HepG2 (cell line): Measurements from ENCODE around the gene METAP1D. TPM values are rescaled to one million over a fixed set of nuclear protein-coding genes. Genes with fewer than 3 reads are reported as not detected.

ENCODE experiments used
- ATAC-seq: fragments of 200-7000 bp; cut with Tn5 transposase; 3 replicates; pipeline ENCODE4 v1.9.1; 2020; ENCODE audit warnings: mild to moderate bottlenecking, moderate library complexity
- BruUV-seq: library from RNA; stranded (reverse); fragments of 400-500 nt; replicated peaks from 2 replicates; lab custom pipeline; 2021; lab: Mats Ljungman, UMichigan
- CTCF ChIA-PET: fragments of 300-600 bp; formaldehyde crosslinking; extraction: SDS; loops from one replicate; lab custom pipeline; 2021; ENCODE audit warnings: low total read pairs, inconsistent platforms, low intra/inter-chr PET ratio; lab: Yijun Ruan, JAX
- POLR2A ChIA-PET: fragments of 350-600 bp; sonication (Branson Sonifier 250); formaldehyde crosslinking; loops from one replicate; lab custom pipeline; 2020; ENCODE audit warnings: antibody characterized with exemption, inconsistent platforms; lab: Yijun Ruan, JAX
- DNase-seq: peaks from one replicate; pipeline ENCODE4 v3.0.0-alpha.2; 2015; ENCODE audit warnings: low spot score
- FAIRE-seq: peaks from 3 replicates; lab custom pipeline; 2011; peaks lifted over from hg19 to GRCh38; lab: Jason Lieb, UNC
- H2AFZ ChIP-seq: one replicate; pipeline ENCODE4 v1.6.1; 2011; ENCODE audit warnings: low read length, inconsistent platforms
- H3K27ac ChIP-seq: fragments of 300-600 bp; 3 replicates; pipeline ENCODE4 v1.8.0; 2011; ENCODE audit warnings: mixed run types, mild to moderate bottlenecking, mixed read lengths, low read length, inconsistent platforms; ENCODE audit not compliant: insufficient read depth; ENCODE audit errors: extremely low read length
- H3K27me3 ChIP-seq, 2 experiments: fragments of 200-600 bp in 1 of 2; 2 replicates in 1 of 2; 3 replicates in 1 of 2; pipeline versions ENCODE4 v1.6.0 to v1.8.0; 2011; ENCODE audit warnings: low read length in 2 of 2, mild to moderate bottlenecking in 2 of 2, moderate library complexity in 2 of 2, inconsistent platforms in 1 of 2; ENCODE audit not compliant: insufficient read depth in 2 of 2, control insufficient read depth in 1 of 2
- H3K36me3 ChIP-seq, 2 experiments: fragments of 200-600 bp in 1 of 2; replicated peaks in 1 of 2; 2 replicates in 1 of 2; 3 replicates in 1 of 2; pipeline versions ENCODE4 v1.5.1 to v1.8.0; 2011; ENCODE audit warnings: low read length in 2 of 2, inconsistent platforms in 1 of 2; ENCODE audit not compliant: insufficient read depth in 2 of 2, control insufficient read depth in 1 of 2
- H3K4me1 ChIP-seq: 2 replicates; pipeline ENCODE4 v1.5.1; 2012; ENCODE audit warnings: low read length, inconsistent platforms; ENCODE audit not compliant: insufficient read depth
- H3K4me2 ChIP-seq: 2 replicates; pipeline ENCODE4 v1.6.0; 2011; ENCODE audit warnings: low read depth, low read length, inconsistent platforms
- H3K4me3 ChIP-seq, 3 experiments: fragments of 200-600 bp in 1 of 3; sonication (generic), shearing (Covaris generic) in 1 of 3; replicated peaks in 1 of 3; 2 replicates each; pipeline ENCODE4 v1.5.1; 2011 to 2016; ENCODE audit warnings: low read length in 3 of 3, inconsistent platforms in 2 of 3, low read depth in 2 of 3, mild to moderate bottlenecking in 2 of 3, control low read depth in 1 of 3, mixed read lengths in 1 of 3; ENCODE audit not compliant: insufficient read depth in 1 of 3
- H3K79me2 ChIP-seq: one replicate; pipeline ENCODE4 v1.6.1; 2011; ENCODE audit warnings: low read length, inconsistent platforms; ENCODE audit not compliant: insufficient read depth
- H3K9ac ChIP-seq: 2 replicates; pipeline ENCODE4 v1.6.0; 2011; ENCODE audit warnings: mild to moderate bottlenecking, low read depth, low read length, inconsistent platforms; ENCODE audit not compliant: insufficient read depth
- H3K9me3 ChIP-seq: 2 replicates; pipeline ENCODE4 v1.5.1; 2012; ENCODE audit warnings: mild to moderate bottlenecking, low read length
- H4K20me1 ChIP-seq: 2 replicates; pipeline ENCODE4 v1.6.0; 2011; ENCODE audit warnings: inconsistent platforms, mild to moderate bottlenecking, low read length, moderate library complexity; ENCODE audit not compliant: insufficient read depth
- CBX2 ChIP-seq, 2 experiments: fragments of 200-600 bp in 1 of 2; sonication (generic); formaldehyde crosslinking in 1 of 2; IDR thresholded peaks; 2 replicates each; pipeline versions ENCODE4 v1.7.0 to v1.8.1; 2018 to 2022; ENCODE audit warnings: low read depth in 2 of 2, low read length in 1 of 2, mild to moderate bottlenecking in 1 of 2, missing genetic modification reagents in 1 of 2
- ELF1 ChIP-seq: sonication (generic); formaldehyde crosslinking; IDR thresholded peaks from 2 replicates; pipeline ENCODE4 v1.4.0; 2020; ENCODE audit warnings: missing genetic modification reagents
- EZH2 ChIP-seq: conservative IDR thresholded peaks from 2 replicates; pipeline ENCODE4 v1.6.1; 2012; ENCODE audit warnings: mild to moderate bottlenecking, low read depth, low read length, moderate library complexity
- KLF9 ChIP-seq: IDR thresholded peaks from 2 replicates; pipeline ENCODE4 v1.6.1; 2016; ENCODE audit warnings: low read depth
- LCORL ChIP-seq, 2 experiments: fragments of 450-650 bp in 1 of 2; sonication (generic) in 1 of 2; formaldehyde crosslinking in 1 of 2; IDR thresholded peaks; 2 replicates each; pipeline versions ENCODE4 v1.5.0 to v1.6.1; 2017 to 2020; ENCODE audit warnings: antibody characterized with exemption in 1 of 2, missing genetic modification reagents in 1 of 2
- MIER3 ChIP-seq: IDR thresholded peaks from 2 replicates; pipeline ENCODE4 v1.6.1; 2016; ENCODE audit warnings: missing compliant biosample characterization, borderline replicate concordance
- MTERF4 ChIP-seq: sonication (generic); formaldehyde crosslinking; IDR thresholded peaks from 2 replicates; pipeline ENCODE4 v1.8.0; 2023; ENCODE audit warnings: mild to moderate bottlenecking, missing genetic modification reagents
- PBX2 ChIP-seq: IDR thresholded peaks from 2 replicates; pipeline ENCODE4 v1.6.1; 2016; ENCODE audit warnings: control low read depth
- PCBP1 ChIP-seq: fragments of 200-400 bp; formaldehyde crosslinking; IDR thresholded peaks from 2 replicates; pipeline ENCODE4 v1.6.1; 2017; ENCODE audit warnings: mild to moderate bottlenecking, low read depth, low read length, borderline replicate concordance
- REPIN1 ChIP-seq: sonication (generic); formaldehyde crosslinking; IDR thresholded peaks from 2 replicates; pipeline ENCODE4 v1.8.0; 2022; ENCODE audit warnings: missing genetic modification reagents, low read depth, mild to moderate bottlenecking, borderline replicate concordance
- SALL2 ChIP-seq: sonication (generic); formaldehyde crosslinking; IDR thresholded peaks from 2 replicates; pipeline ENCODE4 v1.8.1; 2023; ENCODE audit warnings: mild to moderate bottlenecking, missing genetic modification reagents, inconsistent platforms
- SP140L ChIP-seq: sonication (generic); formaldehyde crosslinking; IDR thresholded peaks from 2 replicates; pipeline ENCODE4 v1.4.0; 2020; ENCODE audit warnings: missing genetic modification reagents, borderline replicate concordance
- ZNF337 ChIP-seq: sonication (generic); formaldehyde crosslinking; IDR thresholded peaks from 2 replicates; pipeline ENCODE4 v1.5.1; 2020; ENCODE audit warnings: missing genetic modification reagents, low read depth, mild to moderate bottlenecking, borderline replicate concordance
- WGBS: methylation state at CpG from one replicate; pipeline ENCODE4 v1.1.6; 2017; ENCODE audit warnings: low lambda C conversion rate; 5-methylcytosine and 5-hydroxymethylcytosine counted together
- in situ Hi-C: cut with HindIII; loops from 2 replicates; pipeline ENCODE4 v1.10.0; 2017; ENCODE audit warnings: low pct_unique_long_range_greater_than_20kb; ENCODE audit not compliant: extremely low pct_ligation_motif_present
- intact Hi-C: fragments of 100-400 bp; cut with micrococcal nuclease; formaldehyde crosslinking; loops from one replicate; pipeline ENCODE4 v1.10.0; 2022; ENCODE audit not compliant: unreplicated experiment
- polyA plus RNA-seq, 8 experiments: library from polyadenylated mRNA; depleted of rRNA in 3 of 8; stranded (reverse) in 7 of 8; unstranded in 1 of 8; fragments of >200 nt; fragmentation: Illumina TruSeq in 4 of 8; extraction: Trizol in 4 of 8; gene quantifications; 2 replicates each; pipeline versions ENCODE4 v1.2.1 to v1.2.3, GENCODE V29; 2011 to 2016; ENCODE audit warnings: low read depth in 4 of 8, missing spikeins in 1 of 8, mixed read lengths in 1 of 8; ENCODE audit not compliant: insufficient read depth in 1 of 8
- total RNA-seq, 5 experiments: library from RNA; depleted of rRNA; stranded (reverse); fragments of >200 nt; fragmentation: Illumina TruSeq; extraction: Trizol; gene quantifications; 2 replicates each; pipeline ENCODE4 v1.2.3, GENCODE V29; 2016; ENCODE audit warnings: low read depth in 1 of 5

METAP1D gene
- total and polyA plus RNA-seq, 2 of the 13 experiments (the other 11 are each of a cell fraction or from before 2014, with no cell fraction given) = 14.7 to 21.6 TPM

GRCh38 chr2:172093416-172094293 lies 93.9 kb downstream of the METAP1D start:
- FAIRE-seq (no peak), ATAC-seq (no peak), DNase-seq (no peak)
- H2AFZ ChIP-seq = no peak overlapping the region
- no peak for TF ChIP-seq PBX2
- no peak for TF ChIP-seq MTERF4 (CRISPR knock-in tag)
- no peak for TF ChIP-seq PCBP1
- peak; percentile 96 for TF ChIP-seq CBX2 (IDR thresholded peaks at IDR 0.05; ENCODE audit: low read depth, low read length)
- no peak for TF ChIP-seq CBX2 (CRISPR knock-in tag; IDR thresholded peaks at IDR 0.05; ENCODE audit: low read depth)
- TF ChIP-seq ZNF337 (CRISPR knock-in tag) = no peak
- TF ChIP-seq MIER3 (CRISPR knock-in tag) = no peak
- no peak for TF ChIP-seq SP140L (CRISPR knock-in tag)
- no peak for TF ChIP-seq ELF1 (CRISPR knock-in tag)
- no peak for TF ChIP-seq REPIN1 (CRISPR knock-in tag)
- 0 out of 2 replicates have a peak, but pooled peaks have one; percentile 67 for TF ChIP-seq EZH2
- no peak for TF ChIP-seq SALL2 (CRISPR knock-in tag)
- no peak for TF ChIP-seq KLF9 (CRISPR knock-in tag)
- no peak for TF ChIP-seq LCORL (IDR thresholded peaks at IDR 0.05)
- TF ChIP-seq LCORL (CRISPR knock-in tag; IDR thresholded peaks at IDR 0.05) = no peak
- H3K36me3 ChIP-seq = no peaks in the 10 kb centered on the region
- in situ Hi-C loops = no loop called here
- 53% methylated on average over 18 of the region's 18 CpGs for WGBS
- H3K4me1 ChIP-seq = peaks cover 51% of the 10 kb centered on the region
- H3K9ac ChIP-seq = no peak overlapping the region
- intact Hi-C loops = loop anchor here (1.0 kb wide), 1 partner anchor 8 kb away; the partner anchor contains the start of gene DLX1
- ChIA-PET POLR2A (no interaction called here), CTCF (no interaction called here)
- no peaks in the 10 kb centered on the region for H3K79me2 ChIP-seq
- no peak overlapping the region for H3K27ac ChIP-seq
- H3K27me3 ChIP-seq = peaks cover 27 to 99% of the 10 kb centered on the region in 2 experiments
- no peak overlapping the region for H3K4me2 ChIP-seq
- H3K9me3 ChIP-seq = no peaks in the 10 kb centered on the region
- BruUV-seq = no TSS peak
- H3K4me3 ChIP-seq = no peak overlapping the region
- H4K20me1 ChIP-seq = peaks cover 6% of the 10 kb centered on the region; the same call in 1 of the 2 replicates
